GM12878 (cell line): ENCODE data around the gene RNPS1. TPM values are rescaled to one million over a fixed set of nuclear protein-coding genes. Genes with fewer than 3 reads are reported as not detected.

Experiments
- ATAC-seq: fragments of 200-7000 bp; cut with Tn5 transposase; 3 replicates; pipeline ENCODE4 v1.9.1; 2020; ENCODE audit warnings: mild to moderate bottlenecking, moderate library complexity
- BruUV-seq: library from RNA; stranded (reverse); fragments of 400-500 nt; replicated peaks from 2 replicates; lab custom pipeline; 2021; lab: Mats Ljungman, UMichigan
- CTCF ChIA-PET: fragments of 300-600 bp; sonication (Branson Sonifier 250); formaldehyde crosslinking; extraction: SDS; loops from one replicate; lab custom pipeline; 2021; ENCODE audit warnings: inconsistent platforms; lab: Yijun Ruan, JAX
- POLR2A ChIA-PET: fragments of 350-600 bp; formaldehyde crosslinking; extraction: SDS; loops from one replicate; lab custom pipeline; 2021; ENCODE audit warnings: inconsistent platforms; lab: Charles Lee
- RAD21 ChIA-PET: fragments of 300-600 bp; sonication (Branson Sonifier 250); formaldehyde crosslinking; loops from one replicate; lab custom pipeline; 2023; ENCODE audit warnings: antibody characterized with exemption; ENCODE audit not compliant: unreplicated experiment; lab: Charles Lee
- SMC1A ChIA-PET: fragments of 300-600 bp; sonication (Branson Sonifier 250); formaldehyde crosslinking; loops from one replicate; lab custom pipeline; 2023; ENCODE audit not compliant: unreplicated experiment, uncharacterized antibody; lab: Charles Lee
- DNase-seq: peaks from one replicate; pipeline ENCODE4 v3.0.0-alpha.2; 2011; ENCODE audit warnings: low read depth, low spot score
- FAIRE-seq: peaks from 3 replicates; lab custom pipeline; 2011; peaks lifted over from hg19 to GRCh38; lab: Jason Lieb, UNC
- H2AFZ ChIP-seq: 2 replicates; pipeline ENCODE4 v1.6.0; 2011; ENCODE audit warnings: low read depth, low read length, control low read depth; ENCODE audit not compliant: control insufficient read depth
- H3K27ac ChIP-seq: 2 replicates; pipeline ENCODE4 v1.5.1; 2011; ENCODE audit warnings: control low read depth; ENCODE audit not compliant: control insufficient read depth, insufficient read depth
- H3K27me3 ChIP-seq, 2 experiments: replicated peaks in 1 of 2; 2 replicates each; pipeline versions ENCODE4 v1.6.0 to v1.6.1; 2011; ENCODE audit warnings: low read length in 1 of 2; ENCODE audit not compliant: control insufficient read depth in 2 of 2, insufficient read depth in 2 of 2
- H3K36me3 ChIP-seq, 2 experiments: 2 replicates each; pipeline ENCODE4 v1.5.1; 2011; ENCODE audit warnings: low read length in 1 of 2; ENCODE audit not compliant: control insufficient read depth in 2 of 2, insufficient read depth in 2 of 2
- H3K4me1 ChIP-seq: 2 replicates; pipeline ENCODE4 v1.6.1; 2011; ENCODE audit warnings: mild to moderate bottlenecking, low read length, moderate library complexity, mixed read lengths; ENCODE audit not compliant: control insufficient read depth, insufficient read depth
- H3K4me2 ChIP-seq: 2 replicates; pipeline ENCODE4 v1.6.0; 2011; ENCODE audit warnings: control low read depth; ENCODE audit not compliant: control insufficient read depth, insufficient read depth
- H3K4me3 ChIP-seq: fragments of 200-600 bp; sonication (generic); 2 replicates; pipeline ENCODE4 v1.5.1; 2016
- H3K79me2 ChIP-seq: 2 replicates; pipeline ENCODE4 v1.6.0; 2011; ENCODE audit warnings: low read length; ENCODE audit not compliant: control insufficient read depth, insufficient read depth
- H3K9ac ChIP-seq: 2 replicates; pipeline ENCODE4 v1.8.0; 2011; ENCODE audit warnings: low read length, control low read depth, mixed read lengths; ENCODE audit not compliant: control insufficient read depth, insufficient read depth
- H3K9me3 ChIP-seq: replicated peaks from 3 replicates; pipeline ENCODE4 v1.5.1; 2011; ENCODE audit warnings: mild to moderate bottlenecking, low read length; ENCODE audit not compliant: control insufficient read depth, insufficient read depth
- H4K20me1 ChIP-seq: 2 replicates; pipeline ENCODE4 v1.6.0; 2011; ENCODE audit not compliant: control insufficient read depth, insufficient read depth
- CHD1 ChIP-seq: IDR thresholded peaks from 2 replicates; pipeline ENCODE4 v1.6.1; 2012; ENCODE audit warnings: low read depth, low read length, improper control_type of control experiment
- CHD2 ChIP-seq: IDR thresholded peaks from 2 replicates; pipeline ENCODE4 v1.6.1; 2011; ENCODE audit warnings: low read depth, low read length, improper control_type of control experiment, borderline replicate concordance
- E4F1 ChIP-seq: fragments of 450-650 bp; IDR thresholded peaks from 2 replicates; pipeline ENCODE4 v1.6.1; 2018; ENCODE audit warnings: borderline replicate concordance, mild to moderate bottlenecking; ENCODE audit not compliant: partially characterized antibody
- FOS ChIP-seq: IDR thresholded peaks from 3 replicates; pipeline ENCODE4 v1.6.1; 2011; ENCODE audit warnings: borderline replicate concordance; ENCODE audit not compliant: insufficient read length; ENCODE audit errors: extremely low read depth
- FOXM1 ChIP-seq: IDR thresholded peaks from 2 replicates; pipeline ENCODE4 v1.6.1; 2012; ENCODE audit warnings: low read depth, mild to moderate bottlenecking, inconsistent platforms, low read length, moderate library complexity
- KDM1A ChIP-seq: fragments of 200-600 bp; sonication (generic); IDR thresholded peaks from 2 replicates; pipeline ENCODE4 v1.6.1; 2016; ENCODE audit warnings: borderline replicate concordance
- POLR2A ChIP-seq: IDR thresholded peaks from 2 replicates; pipeline ENCODE4 v1.6.1; 2011; ENCODE audit warnings: low read depth, mild to moderate bottlenecking, low read length
- SREBF2 ChIP-seq: IDR thresholded peaks from 2 replicates; pipeline ENCODE4 v1.6.1; 2012; ENCODE audit warnings: mild to moderate bottlenecking, low read length
- ZBTB4 ChIP-seq: fragments of 450-650 bp; formaldehyde crosslinking; IDR thresholded peaks from 2 replicates; pipeline ENCODE4 v1.4.0; 2022; ENCODE audit warnings: mild to moderate bottlenecking, moderate library complexity
- ZNF24 ChIP-seq: fragments of 450-650 bp; IDR thresholded peaks from 2 replicates; pipeline ENCODE4 v1.6.1; 2017; ENCODE audit warnings: antibody characterized with exemption, mild to moderate bottlenecking
- WGBS: methylation state at CpG from one replicate; pipeline ENCODE4 v1.1.6; 2016; ENCODE audit warnings: low lambda C conversion rate; ENCODE audit not compliant: insufficient replicate concordance, insufficient coverage; ENCODE audit errors: missing lambda C conversion rate; 5-methylcytosine and 5-hydroxymethylcytosine counted together
- in situ Hi-C: fragments of 300-500 bp; cut with MboI; formaldehyde crosslinking; loops from 9 replicates; pipeline ENCODE4 v1.14.3; 2018; ENCODE audit warnings: mixed read lengths
- intact Hi-C: fragments of 100-400 bp; cut with micrococcal nuclease; formaldehyde crosslinking; loops from one replicate; pipeline ENCODE4 v1.14.2; 2022; ENCODE audit not compliant: unreplicated experiment
- polyA plus RNA-seq, 11 experiments: library from polyadenylated mRNA; depleted of rRNA in 4 of 11; unstranded in 6 of 11; stranded (reverse) in 5 of 11; fragments of >200 nt; fragmentation: Nextera tagmentation in 4 of 11; fragmentation: Illumina TruSeq in 1 of 11; extraction: Ambion mirVana in 4 of 11; extraction: Trizol in 1 of 11; gene quantifications; 1 replicate in 1 of 11; 2 replicates in 10 of 11; pipeline versions ENCODE4 v1.2.1 to v1.2.3, GENCODE V29; 2011 to 2016; ENCODE audit warnings: inconsistent platforms in 2 of 11, missing spikeins in 2 of 11, low read depth in 1 of 11
- total RNA-seq, 4 experiments: library from RNA; depleted of rRNA in 3 of 4; stranded (reverse); fragments of >200 nt in 3 of 4; fragmentation: Illumina TruSeq in 1 of 4; extraction: Trizol in 1 of 4; gene quantifications; 2 replicates each; pipeline versions ENCODE4 v1.2.1 to v1.2.3, GENCODE V29; 2013 to 2021

Gene RNPS1
- total and polyA plus RNA-seq, 10 of the 15 experiments (the other 5 are each of a cell fraction or from before 2014, with no cell fraction given) = 38.2 to 359 (median 188) TPM

- Histone ChIP-seq H2AFZ (no peak overlapping the region), H3K79me2 (peaks cover 34% of the 10 kb centered on the region), H3K4me3 (no peak overlapping the region), H3K4me2 (no peak overlapping the region), H3K9ac (no peak overlapping the region), H3K27me3 (no peaks in the 10 kb centered on the region)
- ChIA-PET RAD21 (no interaction called here), POLR2A (no interaction called here), CTCF (no interaction called here)
- 97% methylated on average over 17 of the region's 17 CpGs for WGBS
- ATAC-seq (no peak), DNase-seq (no peak)
- intact Hi-C loops = no loop called here
- TF ChIP-seq POLR2A (peak; percentile 33; the same call in 1 of the 2 replicates), SREBF2 (no peak)
- TF ChIP-seq, all 136 proteins: peak for 1
- Histone ChIP-seq H3K4me1 (peaks cover 6% of the 10 kb centered on the region; the same call in 1 of the 2 replicates), H3K36me3 (peaks cover 8 to 19% of the 10 kb centered on the region in 2 experiments; a peak in 3 of 4 replicates), H3K9me3 (no peaks in the 10 kb centered on the region), H3K27ac (no peak overlapping the region), H4K20me1 (no peaks in the 10 kb centered on the region)
- in situ Hi-C loops = no loop called here
- BruUV-seq = no TSS peak
- SMC1A ChIA-PET = no interaction called here
- FAIRE-seq = no peak
These were observed 58.0 kb downstream of the RNPS1 start for GRCh38 chr16:2210009-2210332.

- H3K9me3 ChIP-seq = no peaks in the 10 kb centered on the region
- POLR2A ChIA-PET = no interaction called here
- BruUV-seq = no TSS peak
These were observed 58.5 kb downstream of the RNPS1 start for GRCh38 chr16:2209258-2210008.

More at GRCh38 chr16:2209258-2210008, 58.5 kb downstream of the RNPS1 start:
- H3K9ac ChIP-seq = no peak overlapping the region
- FAIRE-seq (no peak), DNase-seq (no peak)
- peaks cover 6% of the 10 kb centered on the region; the same call in 1 of the 2 replicates for H3K4me1 ChIP-seq
- no peaks in the 10 kb centered on the region for H3K27me3 ChIP-seq
- H3K4me3 ChIP-seq = no peak overlapping the region
- intact Hi-C loops = loop anchor here (5.0 kb wide), 1 partner anchor 43 kb away; the partner anchor contains the start of gene ECI1
- RAD21 ChIA-PET = no interaction called here
- no peak overlapping the region for H2AFZ ChIP-seq
- H3K27ac ChIP-seq = no peak overlapping the region
- H3K79me2 ChIP-seq = peaks cover 33% of the 10 kb centered on the region
- TF ChIP-seq FOXM1 (no peak), POLR2A (no peak; the same call in 1 of the 2 replicates), ZNF24 (no peak), CHD2 (no peak), ZBTB4 (CRISPR knock-in tag) (no peak), KDM1A (no peak), E4F1 (no peak), CHD1 (no peak), FOS (no peak)
- TF ChIP-seq, all 136 proteins: peak for 0
- no peak for ATAC-seq
- Histone ChIP-seq H4K20me1 (no peaks in the 10 kb centered on the region), H3K36me3 (peaks cover 8 to 19% of the 10 kb centered on the region in 2 experiments; a peak in 3 of 4 replicates), H3K4me2 (no peak overlapping the region)
- in situ Hi-C loops = no loop called here
- ChIA-PET CTCF (no interaction called here), SMC1A (no interaction called here)
- WGBS = 93% methylated on average over 29 of the region's 29 CpGs
